Stimulated activated CD8-positive, alpha-beta memory T cell treated with anti-CD3 and anti-CD28 coated beads, Interleukin-2, amount 100 ng/mL, for 1 hour (primary cell): Measurements from ENCODE around the gene SLC26A11.
A peak's percentile ranks its signal among the peaks of the same experiment; 100 is the strongest.
"Not testable (repeated sequence)": the region's sequence is repeated elsewhere in the genome, so short reads cannot be mapped to it uniquely, and the experiment has no call there.

Experiments
- DNase-seq, 2 donors: peaks; one replicate each; pipeline ENCODE4 v3.0.0-alpha.2; 2020; ENCODE audit warnings: low read depth in 2 of 2

The SLC26A11 gene

DNA sequence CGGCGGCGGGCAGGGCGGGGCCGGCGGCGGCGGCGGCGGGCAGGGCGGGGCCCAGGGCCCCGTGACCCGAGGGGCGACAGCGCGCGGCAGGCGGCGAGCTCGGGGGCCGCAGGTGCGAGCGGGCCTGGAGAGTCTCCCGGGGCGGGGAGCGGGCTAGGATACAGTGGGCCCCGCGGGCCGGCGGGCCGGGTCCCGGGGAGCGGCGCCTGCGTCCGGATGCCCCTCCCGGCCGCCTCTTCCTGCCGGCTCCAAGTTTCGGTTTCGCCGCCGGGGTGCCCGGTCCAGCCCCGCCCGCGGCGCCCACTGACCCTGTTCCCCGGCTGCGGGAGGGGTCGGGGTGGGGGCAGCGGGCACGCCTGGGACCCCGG is 40.5 kb downstream of the SLC26A11 start, which contains the start of gene RNF213:
TSS of gene RNF213 (plus strand) at position 62 of the 368 bp plus-strand sequence. CDS start 2,830 bp downstream, outside the sequence.
- peak in 1 of 2 donors; percentile 30 for DNase-seq

DNA sequence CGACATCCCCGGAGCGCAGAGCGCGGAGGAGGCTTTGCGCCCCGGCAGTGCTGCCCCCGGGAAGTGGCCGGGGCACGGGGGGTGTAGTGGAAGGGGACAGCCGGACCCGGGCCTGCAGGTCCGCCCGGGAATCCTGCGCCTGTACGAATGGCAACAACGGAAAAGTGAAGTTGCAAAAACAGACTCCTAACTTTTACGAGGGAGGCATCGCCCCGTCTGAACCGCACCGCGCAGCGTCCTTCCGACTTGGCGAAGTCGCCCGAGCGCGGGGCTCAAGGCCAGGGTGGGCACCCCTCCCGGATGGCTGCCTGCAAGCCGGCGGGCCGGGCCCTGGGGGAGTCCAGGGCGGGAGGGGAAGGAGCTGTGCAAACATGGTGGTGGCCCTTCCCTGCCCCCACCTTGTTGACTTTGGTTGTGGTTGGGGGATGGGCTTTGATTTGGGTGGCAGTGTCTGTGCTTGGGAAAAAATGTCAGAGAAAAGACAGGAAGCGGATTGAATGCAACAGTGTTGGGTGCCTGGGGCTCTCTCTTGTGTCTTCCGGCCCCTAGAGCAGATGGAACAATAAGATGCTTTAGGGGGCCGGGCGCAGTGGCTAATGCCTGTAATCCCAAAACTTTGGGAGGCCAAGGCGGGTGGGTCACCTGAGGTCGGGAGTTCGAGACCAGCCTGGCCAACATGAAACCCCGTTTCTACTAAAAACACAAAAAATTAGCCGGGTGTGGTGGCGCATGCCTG is 41.1 kb downstream of the SLC26A11 start:
- DNase-seq, result peak in 1 of 2 donors; percentile 50

DNA sequence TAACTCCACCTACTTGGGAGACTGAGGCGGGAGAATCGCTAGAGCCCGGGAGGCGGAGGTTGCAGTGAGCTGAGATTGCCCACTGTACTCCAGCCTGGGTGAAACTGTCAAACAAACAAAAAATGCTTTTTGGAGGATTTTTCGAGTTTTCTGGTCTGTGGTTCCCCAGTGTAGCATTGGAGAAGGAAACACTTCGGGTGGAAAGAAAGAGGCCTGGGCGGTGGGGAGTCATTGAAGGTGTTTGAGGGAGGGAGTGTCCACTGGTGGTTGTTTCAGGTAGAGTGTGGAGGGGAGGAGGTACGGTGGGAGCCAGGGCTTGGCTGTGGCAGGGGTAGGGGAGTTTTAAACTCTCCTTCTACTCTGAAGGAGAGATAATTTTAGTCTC is 41.7 kb downstream of the SLC26A11 start:
- DNase-seq, result no peak

DNA sequence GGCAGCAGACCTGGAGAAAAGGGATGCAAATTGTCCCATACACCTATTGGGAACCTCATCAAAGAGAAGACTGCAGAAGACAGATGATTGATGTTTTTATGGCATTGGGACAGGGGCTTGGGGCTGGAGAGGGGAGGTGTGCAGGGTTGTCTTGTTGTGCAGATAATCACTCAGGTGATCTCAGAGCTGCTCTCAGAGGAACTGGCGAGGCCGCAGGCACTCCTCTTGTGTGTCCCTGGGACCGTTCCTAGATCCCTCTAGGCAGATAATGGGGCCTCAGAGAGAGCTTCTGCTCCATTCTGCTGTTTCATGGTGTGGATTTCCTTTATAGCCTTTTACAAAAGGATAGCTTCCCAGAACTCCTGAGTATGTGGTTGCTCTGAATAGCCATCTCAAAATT is 42.1 kb downstream of the SLC26A11 start:
- no peak for DNase-seq

DNA sequence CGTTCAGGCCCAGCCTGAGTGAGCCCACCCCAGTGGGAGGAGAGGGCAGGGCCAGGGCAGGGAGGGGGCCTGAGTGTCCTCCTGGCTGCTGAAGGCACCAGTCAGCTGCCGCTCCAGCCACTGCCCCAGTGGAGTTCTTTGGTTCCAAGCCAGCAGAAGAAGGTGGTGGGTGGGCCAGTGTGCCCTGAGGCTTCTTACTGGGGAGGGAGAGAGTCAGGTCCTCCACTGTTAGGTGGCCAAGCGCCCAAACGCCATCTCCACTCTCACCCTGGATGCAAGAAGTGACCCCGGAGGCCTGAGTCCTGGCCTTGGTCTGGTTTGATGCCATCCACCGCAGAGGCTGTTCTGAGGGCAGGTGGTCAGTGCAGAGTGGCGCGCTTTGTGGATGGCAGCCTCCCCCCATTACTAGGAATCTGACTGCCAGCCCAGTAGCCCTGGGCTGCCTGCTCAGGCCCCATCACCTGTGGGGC is 42.6 kb downstream of the SLC26A11 start:
- DNase-seq, result no peak

DNA sequence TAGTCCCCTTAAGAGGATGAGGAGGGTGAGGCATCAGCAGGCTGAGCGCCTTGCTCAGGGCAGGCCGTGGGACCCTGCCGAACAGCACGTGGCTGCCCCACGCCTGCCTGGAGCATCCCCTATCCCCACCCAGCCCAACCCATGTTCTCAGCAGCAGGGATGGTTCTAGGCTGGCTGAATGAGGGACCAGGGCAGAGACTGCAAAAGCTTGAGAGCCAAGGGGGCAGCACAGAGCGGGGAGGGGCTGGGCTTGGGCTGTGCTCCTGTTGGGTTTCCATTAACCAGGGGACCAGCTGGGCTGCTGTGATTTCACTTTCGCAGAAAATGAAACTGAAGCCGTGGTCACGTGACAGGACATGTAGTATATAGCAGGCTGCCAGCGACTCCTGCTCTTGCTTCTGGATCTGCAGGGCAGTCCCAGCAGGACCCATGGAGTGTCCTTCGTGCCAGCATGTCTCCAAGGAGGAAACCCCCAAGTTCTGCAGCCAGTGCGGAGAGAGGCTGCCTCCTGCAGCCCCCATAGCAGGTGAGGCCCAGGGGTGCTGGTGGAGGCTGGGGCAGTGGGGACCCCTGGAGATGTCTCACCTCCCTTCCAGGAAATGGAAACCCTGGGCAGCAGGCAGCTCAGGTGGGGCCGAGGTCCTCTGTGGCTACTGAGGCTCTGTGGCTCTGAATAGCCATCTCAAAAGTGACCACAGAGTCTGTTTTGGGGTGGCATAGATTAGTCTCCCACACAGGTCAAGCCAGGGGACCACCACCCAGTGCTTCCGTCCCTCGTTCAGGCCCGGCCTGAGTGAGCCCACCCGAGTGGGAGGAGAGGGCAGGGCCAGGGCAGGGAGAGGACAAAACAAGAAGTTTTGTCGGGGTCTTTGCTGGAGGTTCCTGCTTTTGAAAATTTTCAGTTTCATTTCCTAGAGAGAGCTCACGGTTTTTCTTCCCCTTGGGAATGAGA is 43.3 kb downstream of the SLC26A11 start:
- DNase-seq, result peak; percentile 66 to 79

DNA sequence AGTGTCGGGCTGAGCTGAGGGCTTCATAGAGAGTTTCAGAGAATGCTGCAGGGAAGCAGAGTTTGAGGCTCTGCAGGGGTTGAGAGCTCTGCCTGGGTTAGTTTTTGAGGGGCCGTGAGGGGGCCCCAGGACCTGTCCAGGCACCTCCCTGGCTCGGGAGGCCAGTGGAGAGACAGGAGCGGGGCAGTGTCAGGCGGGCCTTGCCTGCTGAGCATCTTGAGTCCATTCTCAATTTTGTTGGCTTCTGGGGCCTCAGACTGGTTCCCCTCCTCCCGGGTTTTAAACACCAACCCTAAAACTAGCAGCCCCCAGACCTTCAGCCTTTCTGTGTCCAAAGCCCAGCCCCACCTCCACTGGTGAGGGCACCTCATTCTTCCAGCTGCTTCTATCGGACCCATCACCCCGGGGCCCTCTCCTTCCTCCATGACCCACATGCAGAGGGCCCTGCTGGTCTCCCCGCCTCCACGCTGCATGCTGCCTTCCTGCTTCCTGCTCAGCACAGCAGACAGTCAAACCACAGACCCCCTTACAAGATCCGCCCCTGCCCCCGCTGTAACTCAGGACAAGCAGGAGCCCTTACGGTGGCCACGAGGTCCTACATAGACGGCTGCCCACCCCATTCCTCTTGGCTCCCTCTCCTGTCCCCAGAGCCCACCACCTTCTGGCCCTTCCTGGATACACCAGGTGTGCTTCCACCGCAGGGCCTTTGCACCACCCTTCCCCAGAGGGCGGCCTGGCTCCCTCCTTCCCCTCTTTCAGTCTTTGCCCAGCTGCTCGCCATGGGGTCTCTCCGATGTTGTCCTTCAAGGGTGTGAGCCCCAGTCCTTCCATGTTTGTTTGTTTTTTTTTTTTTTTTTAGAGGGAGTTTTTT is 44.2 kb downstream of the SLC26A11 start:
- DNase-seq, result peak in 1 of 2 donors; percentile 33

DNA sequence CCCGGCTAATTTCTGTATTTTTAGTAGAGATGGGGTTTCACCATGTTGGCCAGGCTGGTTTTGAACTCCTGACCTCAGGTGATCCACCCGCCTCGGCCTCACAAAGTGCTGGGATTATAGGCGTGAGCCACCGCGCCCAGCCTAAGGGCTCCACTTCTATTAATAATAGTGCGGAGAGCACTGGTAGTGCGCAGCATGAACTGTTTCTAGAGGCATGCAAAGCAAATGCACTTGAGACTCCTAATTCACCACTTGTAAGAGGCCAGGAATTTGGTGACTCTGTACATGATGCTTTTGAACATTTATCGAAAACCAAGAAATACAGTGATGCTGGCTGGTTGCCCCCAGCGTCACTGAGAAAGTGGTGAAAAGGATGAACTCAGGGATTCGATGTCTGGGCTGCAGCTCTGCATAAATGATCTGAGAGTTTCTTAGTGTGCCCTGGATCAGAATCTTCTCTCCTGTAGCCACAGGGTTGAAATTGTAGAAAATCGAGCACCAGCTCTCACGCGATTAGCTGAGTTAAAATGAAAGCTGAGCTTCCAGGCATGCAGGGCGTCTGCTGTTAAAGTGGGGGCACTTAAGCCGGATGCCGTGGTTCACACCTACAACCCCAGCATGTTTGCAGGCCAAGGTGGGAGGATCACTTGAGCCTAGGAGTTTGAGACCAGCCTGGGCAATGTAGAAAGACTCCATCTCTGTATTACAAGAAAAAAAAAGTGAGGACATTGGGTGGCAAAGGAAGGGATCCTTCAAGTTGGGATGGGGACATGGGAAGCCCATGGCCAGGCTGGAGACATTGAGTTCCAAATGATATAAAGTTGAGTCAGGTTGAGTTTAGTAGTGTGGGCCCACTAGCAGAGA is 45.2 kb downstream of the SLC26A11 start:
- peak in 1 of 2 donors; percentile 38 for DNase-seq

DNA sequence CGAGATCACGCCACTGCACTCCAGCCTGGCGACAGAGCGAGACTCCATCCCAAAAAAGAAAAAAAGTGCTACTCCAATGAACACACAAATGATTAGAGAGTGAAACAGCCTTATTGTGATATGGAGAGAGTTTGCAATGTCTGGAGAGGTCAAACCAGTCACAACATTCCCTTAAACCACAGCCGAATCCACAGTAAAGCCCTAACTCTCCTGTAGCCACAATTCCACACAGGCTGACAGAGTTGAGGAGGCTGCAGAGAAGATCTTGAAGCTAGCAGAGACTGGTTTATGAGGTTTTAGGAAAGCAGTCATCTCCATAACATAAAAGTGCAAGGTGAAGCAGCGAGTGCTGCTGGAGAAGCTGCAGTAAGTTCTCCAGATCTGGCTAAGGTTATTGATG is 47.2 kb downstream of the SLC26A11 start:
- DNase-seq, result no peak

DNA sequence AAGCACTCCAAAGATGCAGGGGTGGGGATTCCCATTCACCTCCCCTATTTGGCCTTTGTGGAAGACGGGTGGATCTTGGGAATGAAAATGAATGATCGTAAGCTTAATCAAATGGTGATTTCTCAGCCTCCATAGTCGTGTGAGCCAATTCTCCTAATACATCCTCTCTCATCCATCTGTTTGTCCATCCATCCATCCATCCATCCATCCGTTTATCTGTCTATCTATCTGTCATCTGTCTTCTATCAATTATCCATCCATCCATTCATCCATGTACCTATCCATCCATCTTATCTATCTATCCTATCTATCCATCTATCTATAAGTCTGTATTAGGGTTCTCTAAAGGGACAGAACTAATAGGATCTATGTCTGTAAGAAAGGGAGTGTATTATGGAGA is 48.2 kb downstream of the SLC26A11 start:
- DNase-seq, result no peak

DNA sequence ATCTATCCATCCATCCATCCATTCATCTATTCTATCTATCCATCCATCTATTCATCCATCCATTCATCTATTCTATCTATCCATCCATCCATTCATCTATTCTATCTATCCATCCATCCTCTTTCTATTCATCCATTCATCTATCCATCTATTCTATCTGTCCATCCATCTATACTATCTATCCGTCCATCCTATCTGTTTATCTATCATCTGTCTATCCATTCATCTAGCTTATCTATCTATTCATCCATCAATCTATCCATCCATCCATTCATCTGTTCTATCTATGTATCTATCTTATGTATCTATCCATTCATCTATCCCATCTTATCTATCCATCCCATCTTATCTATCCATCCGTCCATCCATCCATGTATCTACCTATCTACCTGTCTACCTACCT is 49.2 kb downstream of the SLC26A11 start:
- DNase-seq, result no peak

DNA sequence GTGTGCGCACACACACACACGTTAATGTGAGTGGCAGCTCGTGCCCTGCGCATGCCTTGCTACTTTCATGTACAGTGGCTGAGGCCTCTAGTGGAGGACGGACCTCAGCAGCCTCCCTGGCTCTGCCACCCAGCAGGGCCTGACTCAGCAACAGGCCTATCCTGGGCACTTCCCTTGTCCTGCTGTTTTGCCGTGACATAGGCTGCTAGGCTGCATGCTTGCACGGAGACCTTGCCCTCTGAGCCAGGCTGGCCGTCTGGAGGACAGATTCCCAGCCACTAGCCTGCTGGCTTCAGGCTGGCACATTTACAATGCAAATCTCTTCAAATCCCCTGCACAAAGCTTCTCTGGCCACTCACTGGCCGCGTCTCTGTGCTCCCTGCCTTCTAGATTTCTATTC is 49.9 kb downstream of the SLC26A11 start:
- no peak for DNase-seq

DNA sequence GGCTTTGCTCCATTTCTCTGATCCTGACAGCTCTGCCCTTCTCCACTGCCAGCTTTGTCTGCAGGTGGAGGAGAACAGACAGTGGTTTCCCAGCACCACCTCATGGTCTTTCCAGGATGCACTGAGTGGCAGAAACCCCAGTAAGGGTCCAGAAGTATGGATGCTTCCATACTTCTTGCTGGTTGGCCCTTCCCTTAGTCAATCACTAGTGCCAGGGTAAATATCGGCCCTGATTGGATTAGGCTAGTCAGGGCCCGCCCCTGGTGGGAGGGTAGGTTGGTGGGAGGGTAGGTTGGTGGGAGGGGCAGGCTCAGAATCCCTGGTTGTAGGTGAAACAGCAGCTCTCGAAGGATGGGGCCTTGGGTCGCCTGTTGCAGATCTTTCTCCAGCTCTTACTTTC is 50.6 kb downstream of the SLC26A11 start:
- DNase-seq, result no peak

DNA sequence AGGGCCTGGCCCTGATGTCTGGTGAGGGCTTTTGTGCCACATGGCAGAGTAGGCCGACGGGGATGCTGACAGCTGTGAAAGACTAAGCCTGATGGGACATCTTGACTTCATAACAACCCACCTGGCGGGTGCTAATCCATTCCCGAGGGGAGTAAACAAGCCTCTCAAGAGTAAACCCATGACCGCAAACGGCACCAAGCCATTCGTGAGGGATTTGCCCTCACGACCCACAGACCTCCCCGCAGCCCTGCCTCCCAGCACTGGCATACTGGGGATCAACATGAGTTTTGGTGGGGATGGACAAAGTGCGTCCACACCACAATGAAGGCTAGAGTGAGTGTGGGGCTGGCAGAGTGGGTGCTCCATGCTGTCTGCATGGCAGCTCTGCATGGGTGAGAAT is 52.1 kb downstream of the SLC26A11 start:
- DNase-seq, result no peak

DNA sequence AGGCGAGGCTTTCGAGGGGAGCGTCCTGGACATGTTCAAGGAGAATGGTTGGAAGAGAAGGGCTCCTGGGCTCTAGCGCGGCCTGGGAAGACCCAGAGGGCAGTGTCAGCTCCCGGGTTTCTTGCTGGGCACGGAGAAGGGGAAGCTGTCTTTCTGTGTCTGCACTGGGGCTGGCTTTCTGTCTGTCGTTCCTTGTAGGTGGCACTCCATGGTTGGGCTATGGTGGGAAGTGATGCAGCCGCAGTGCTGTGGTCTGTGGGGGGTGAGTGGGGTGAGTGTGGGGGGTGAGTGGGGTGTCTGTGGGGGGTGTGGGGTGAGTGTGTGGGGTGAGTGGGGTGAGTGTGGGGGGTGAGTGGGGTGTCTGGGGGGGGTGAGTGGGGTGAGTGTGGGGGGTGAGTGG is 54.1 kb downstream of the SLC26A11 start:
- DNase-seq, result no peak

DNA sequence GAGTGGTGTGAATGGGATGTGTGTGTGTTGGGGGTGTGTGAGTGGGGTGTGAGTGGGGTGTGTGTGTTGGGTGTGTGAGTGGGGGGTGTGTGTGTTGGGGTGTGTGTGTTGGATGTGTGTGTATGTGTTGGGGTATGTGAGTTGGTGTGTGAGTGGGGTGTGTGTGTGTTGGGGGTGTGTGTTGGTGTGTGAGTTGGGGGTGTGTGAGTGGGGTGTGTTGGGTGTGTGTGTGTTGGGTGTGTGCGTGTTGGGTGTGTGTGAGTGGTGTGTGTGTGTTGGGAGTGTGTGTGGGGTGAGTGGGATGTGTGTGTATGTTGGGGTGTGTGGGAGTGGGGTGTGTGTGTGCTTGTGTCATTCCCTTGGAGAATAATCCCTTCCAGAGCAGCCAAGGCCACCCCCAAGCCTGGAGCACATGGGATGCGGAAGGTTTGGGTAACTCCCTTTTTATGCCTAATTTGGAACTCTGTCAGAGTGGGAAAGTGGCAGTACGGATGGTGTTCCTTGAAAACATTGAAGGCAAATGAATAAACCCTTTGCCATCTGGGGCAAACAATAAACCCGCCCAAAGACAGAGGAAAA is 54.7 kb downstream of the SLC26A11 start:
- no peak for DNase-seq

DNA sequence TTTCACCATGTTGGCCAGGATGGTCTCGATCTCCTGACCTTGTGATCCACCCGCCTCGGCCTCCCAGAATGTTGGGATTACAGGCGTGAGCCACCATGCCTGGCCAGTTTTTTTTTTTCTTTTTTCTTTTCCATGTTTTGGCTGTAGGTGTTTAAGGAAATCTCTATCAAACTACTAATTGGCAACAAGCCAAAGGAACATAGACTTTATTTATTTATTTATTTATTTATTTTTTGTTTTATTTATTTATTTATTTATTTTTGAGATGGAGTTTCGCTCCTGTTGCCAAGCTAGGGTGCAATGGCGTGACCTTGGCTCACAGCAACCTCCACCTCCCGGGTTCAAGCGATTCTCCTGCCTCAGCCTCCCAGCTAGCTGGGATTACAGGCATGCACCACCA is 55.6 kb downstream of the SLC26A11 start:
- DNase-seq, result not testable (repeated sequence)

DNA sequence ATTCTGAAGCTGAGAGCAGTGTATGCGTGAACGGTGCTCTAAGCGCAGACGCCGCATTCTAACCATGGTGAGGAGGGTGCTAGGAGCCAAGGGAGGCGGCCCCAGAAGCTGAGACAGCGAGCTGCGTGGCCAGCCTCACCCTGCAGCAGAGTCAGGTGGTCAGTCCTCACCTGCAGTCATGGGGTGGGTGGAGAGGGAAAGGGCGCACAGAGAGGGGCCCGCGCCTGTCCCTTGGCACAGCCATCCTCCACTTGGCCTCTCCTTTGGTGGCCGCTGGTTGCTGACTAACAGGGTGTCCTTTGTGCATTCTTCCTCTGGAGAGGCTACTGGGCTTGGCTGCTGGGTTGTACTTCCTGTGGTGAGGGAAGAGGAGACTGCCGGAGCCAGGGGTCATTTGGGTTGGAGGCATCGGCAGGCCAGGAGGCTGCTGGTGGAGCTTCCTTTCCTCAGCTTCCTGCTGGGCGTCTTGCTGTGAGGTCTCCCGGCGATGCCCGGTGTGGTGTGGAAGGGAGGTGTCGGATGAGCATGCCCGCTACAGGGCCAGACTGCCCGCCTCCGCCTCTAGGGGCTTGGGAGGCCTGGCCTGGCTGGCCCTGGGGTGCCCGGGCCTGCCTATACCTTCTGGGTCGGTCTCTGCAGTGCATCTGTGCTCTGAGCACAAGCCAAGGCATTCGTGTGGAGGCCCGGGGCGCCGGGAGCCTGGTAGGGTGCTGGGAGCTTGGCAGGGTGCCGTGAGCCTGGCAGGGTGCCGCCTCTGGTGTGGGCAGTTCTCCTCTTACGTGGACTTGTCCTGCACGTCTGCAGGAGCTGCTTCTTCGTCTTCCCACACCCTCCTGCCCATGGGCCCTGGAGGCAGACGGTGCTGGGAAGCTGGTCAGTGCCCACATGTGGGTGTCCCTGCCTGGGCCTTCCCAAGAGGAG is 57.8 kb downstream of the SLC26A11 start:
- no peak for DNase-seq

DNA sequence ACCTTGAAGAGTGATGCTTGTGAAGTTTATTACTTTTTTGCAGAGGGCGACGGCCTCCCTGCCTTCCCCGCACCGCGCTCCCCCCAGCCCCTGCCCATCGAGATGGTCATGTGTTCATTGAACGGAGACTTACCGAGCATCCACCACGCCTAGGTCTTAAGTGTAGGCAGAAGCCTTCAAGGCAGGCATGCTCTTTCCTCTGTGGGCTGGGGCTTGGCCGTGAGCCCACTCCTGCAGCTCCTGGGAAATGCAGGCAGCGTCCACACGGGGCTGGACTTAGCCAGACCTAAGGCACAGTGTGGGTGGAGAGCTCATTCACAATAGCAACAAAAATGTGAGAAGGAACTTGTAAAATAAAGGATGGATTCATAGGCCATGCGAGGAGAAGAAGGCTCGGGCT is 59.7 kb downstream of the SLC26A11 start:
- DNase-seq, result no peak
